Measurements from ENCODE around the gene AMPH.

DNA sequence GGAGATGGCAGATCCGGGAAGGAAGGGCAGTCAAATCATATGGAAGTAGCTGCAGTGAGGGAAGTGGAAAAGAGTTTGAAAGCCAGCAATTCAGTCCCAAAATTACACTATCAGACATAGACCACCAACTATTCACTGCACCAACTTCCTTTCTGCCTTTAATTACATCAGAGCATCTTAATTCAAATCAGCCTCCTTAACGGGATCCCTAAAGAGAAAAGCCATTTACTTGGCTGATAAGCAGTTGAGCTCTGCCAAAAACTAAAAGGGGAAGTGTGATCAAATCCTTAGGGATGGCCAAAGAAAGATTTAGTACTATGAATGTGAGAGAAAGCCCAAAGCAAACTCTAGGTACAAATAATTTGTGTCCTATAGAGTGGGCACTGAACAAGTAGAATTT lies 110.4 kb downstream of the AMPH start:
- TF ChIP-seq CTCF (IDR thresholded peaks at IDR 0.05) (no peak), FOXK1 (CRISPR knock-in tag; IDR thresholded peaks at IDR 0.05) (no peak), HMGA2 (CRISPR knock-in tag; IDR thresholded peaks at IDR 0.05) (no peak), CBFB (CRISPR knock-in tag; IDR thresholded peaks at IDR 0.05; ENCODE audit: low read depth) (no peak), ZBTB43 (CRISPR knock-in tag; IDR thresholded peaks at IDR 0.05) (no peak), MLX (CRISPR knock-in tag; IDR thresholded peaks at IDR 0.05) (no peak), PREB (CRISPR knock-in tag; IDR thresholded peaks at IDR 0.05; ENCODE audit: borderline replicate concordance) (no peak)
- TF ChIP-seq, protein P1, sequence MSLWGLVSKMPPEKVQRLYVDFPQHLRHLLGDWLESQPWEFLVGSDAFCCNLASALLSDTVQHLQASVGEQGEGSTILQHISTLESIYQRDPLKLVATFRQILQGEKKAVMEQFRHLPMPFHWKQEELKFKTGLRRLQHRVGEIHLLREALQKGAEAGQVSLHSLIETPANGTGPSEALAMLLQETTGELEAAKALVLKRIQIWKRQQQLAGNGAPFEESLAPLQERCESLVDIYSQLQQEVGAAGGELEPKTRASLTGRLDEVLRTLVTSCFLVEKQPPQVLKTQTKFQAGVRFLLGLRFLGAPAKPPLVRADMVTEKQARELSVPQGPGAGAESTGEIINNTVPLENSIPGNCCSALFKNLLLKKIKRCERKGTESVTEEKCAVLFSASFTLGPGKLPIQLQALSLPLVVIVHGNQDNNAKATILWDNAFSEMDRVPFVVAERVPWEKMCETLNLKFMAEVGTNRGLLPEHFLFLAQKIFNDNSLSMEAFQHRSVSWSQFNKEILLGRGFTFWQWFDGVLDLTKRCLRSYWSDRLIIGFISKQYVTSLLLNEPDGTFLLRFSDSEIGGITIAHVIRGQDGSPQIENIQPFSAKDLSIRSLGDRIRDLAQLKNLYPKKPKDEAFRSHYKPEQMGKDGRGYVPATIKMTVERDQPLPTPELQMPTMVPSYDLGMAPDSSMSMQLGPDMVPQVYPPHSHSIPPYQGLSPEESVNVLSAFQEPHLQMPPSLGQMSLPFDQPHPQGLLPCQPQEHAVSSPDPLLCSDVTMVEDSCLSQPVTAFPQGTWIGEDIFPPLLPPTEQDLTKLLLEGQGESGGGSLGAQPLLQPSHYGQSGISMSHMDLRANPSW (CRISPR knock-in tag; conservative IDR thresholded peaks at IDR 0.05; ENCODE audit: low read depth): no peak
